Mesenchymal stem cell (in vitro differentiated cells and primary cell): ENCODE results near the gene COX4I1.

Experiments used
- DNase-seq: peaks from one replicate; pipeline ENCODE4 v3.0.0-alpha.2; 2013
- H2AFZ ChIP-seq: one replicate; pipeline ENCODE4 v1.6.1; 2013; ENCODE audit warnings: low read depth, mild to moderate bottlenecking, control low read depth, inconsistent platforms, low read length, moderate library complexity
- H2AK5ac ChIP-seq: 2 replicates; pipeline ENCODE4 v1.6.1; 2013; ENCODE audit warnings: low read length, moderate library complexity, mild to moderate bottlenecking, inconsistent platforms; ENCODE audit not compliant: severe bottlenecking
- H2BK120ac ChIP-seq: one replicate; pipeline ENCODE4 v1.6.1; 2013; ENCODE audit warnings: low read depth, mild to moderate bottlenecking, inconsistent platforms, low read length, moderate library complexity
- H2BK12ac ChIP-seq, 2 experiments: one replicate each; pipeline ENCODE4 v1.6.1; 2013; ENCODE audit warnings: inconsistent platforms in 2 of 2, low read length in 2 of 2, mild to moderate bottlenecking in 2 of 2, moderate library complexity in 2 of 2, control low read depth in 1 of 2
- H2BK15ac ChIP-seq: one replicate; pipeline ENCODE4 v1.6.1; 2013; ENCODE audit warnings: mild to moderate bottlenecking, low read depth, inconsistent platforms; ENCODE audit not compliant: poor library complexity, severe bottlenecking
- H2BK5ac ChIP-seq: 2 replicates; pipeline ENCODE4 v1.6.1; 2013; ENCODE audit warnings: low read depth, mild to moderate bottlenecking, low read length, control low read depth, inconsistent platforms; ENCODE audit not compliant: poor library complexity, severe bottlenecking
- H3K14ac ChIP-seq, 2 experiments: one replicate each; pipeline ENCODE4 v1.6.1; 2013; ENCODE audit warnings: inconsistent platforms in 2 of 2, low read length in 2 of 2, control low read depth in 1 of 2, mild to moderate bottlenecking in 1 of 2, moderate library complexity in 1 of 2
- H3K18ac ChIP-seq, 2 experiments: one replicate each; pipeline ENCODE4 v1.6.1; 2013; ENCODE audit warnings: inconsistent platforms in 2 of 2, low read length in 2 of 2, control low read depth in 1 of 2, low read depth in 1 of 2, mild to moderate bottlenecking in 1 of 2
- H3K23ac ChIP-seq, 2 experiments: one replicate each; pipeline ENCODE4 v1.6.1; 2013; ENCODE audit warnings: inconsistent platforms in 2 of 2, low read length in 2 of 2, mild to moderate bottlenecking in 2 of 2, moderate library complexity in 2 of 2, control low read depth in 1 of 2
- H3K27ac ChIP-seq: 2 replicates; pipeline ENCODE4 v1.5.1; 2013; ENCODE audit warnings: mild to moderate bottlenecking, moderate library complexity, low read length, control low read depth, inconsistent platforms; ENCODE audit not compliant: poor library complexity, severe bottlenecking
- H3K27me3 ChIP-seq, 2 experiments: 2 replicates each; pipeline versions ENCODE4 v1.6.1 to v1.7.0; 2013; ENCODE audit warnings: low read length in 2 of 2, mild to moderate bottlenecking in 2 of 2, moderate library complexity in 2 of 2, control low read depth in 1 of 2, inconsistent platforms in 1 of 2; ENCODE audit not compliant: control insufficient read depth in 1 of 2, insufficient read depth in 1 of 2
- H3K36me3 ChIP-seq, 2 experiments: 2 replicates each; pipeline versions ENCODE4 v1.6.1 to v1.7.0; 2013; ENCODE audit warnings: low read length in 2 of 2, control low read depth in 1 of 2, inconsistent platforms in 1 of 2, low read depth in 1 of 2, mild to moderate bottlenecking in 1 of 2; ENCODE audit not compliant: insufficient read depth in 2 of 2, control insufficient read depth in 1 of 2
- H3K4ac ChIP-seq, 2 experiments: one replicate each; pipeline ENCODE4 v1.6.1; 2013; ENCODE audit warnings: inconsistent platforms in 2 of 2, low read length in 2 of 2, mild to moderate bottlenecking in 2 of 2, moderate library complexity in 2 of 2, control low read depth in 1 of 2, low read depth in 1 of 2
- H3K4me1 ChIP-seq: 2 replicates; pipeline ENCODE4 v1.6.1; 2013; ENCODE audit warnings: low read depth, low read length, control low read depth; ENCODE audit not compliant: control insufficient read depth, insufficient read depth
- H3K4me2 ChIP-seq: 2 replicates; pipeline ENCODE4 v1.6.1; 2013; ENCODE audit warnings: low read length, mild to moderate bottlenecking, inconsistent platforms; ENCODE audit not compliant: poor library complexity, severe bottlenecking
- H3K4me3 ChIP-seq, 2 experiments: 2 replicates each; pipeline versions ENCODE4 v1.5.1 to v1.7.0; 2013; ENCODE audit warnings: low read length in 2 of 2, mild to moderate bottlenecking in 2 of 2, control low read depth in 1 of 2, low read depth in 1 of 2; ENCODE audit not compliant: insufficient read depth in 1 of 2
- H3K79me1 ChIP-seq: replicated peaks from 2 replicates; pipeline ENCODE4 v1.6.1; 2013; ENCODE audit warnings: mild to moderate bottlenecking, control low read depth, low read length, inconsistent platforms; ENCODE audit not compliant: poor library complexity, severe bottlenecking
- H3K9ac ChIP-seq: 2 replicates; pipeline ENCODE4 v1.7.0; 2013; ENCODE audit warnings: mild to moderate bottlenecking, low read length, moderate library complexity
- H3K9me3 ChIP-seq: 2 replicates; pipeline ENCODE4 v1.7.0; 2013; ENCODE audit warnings: mild to moderate bottlenecking, low read length; ENCODE audit not compliant: control insufficient read depth
- H4K8ac ChIP-seq: one replicate; pipeline ENCODE4 v1.6.1; 2013; ENCODE audit warnings: inconsistent platforms, mild to moderate bottlenecking, low read length, moderate library complexity
- H4K91ac ChIP-seq: one replicate; pipeline ENCODE4 v1.6.1; 2013; ENCODE audit warnings: mild to moderate bottlenecking, low read length, inconsistent platforms
- WGBS: methylation state at CpG from one replicate; pipeline ENCODE4 v1.1.7; 2013; ENCODE audit warnings: mixed read lengths; 5-methylcytosine and 5-hydroxymethylcytosine counted together

COX4I1 gene

GRCh38 chr16:85821390-85822135 lies 22.1 kb downstream of the COX4I1 start:
- Histone ChIP-seq H4K91ac (peak overlapping the region; percentile 22), H2AK5ac (no peak overlapping the region), H3K4me1 (no peaks in the 10 kb centered on the region), H2BK5ac (no peak overlapping the region), H4K8ac (no peak overlapping the region), H2BK15ac (peak overlapping the region; percentile 48), H3K9ac (no peak overlapping the region), H2BK120ac (no peak overlapping the region), H3K18ac (no peak overlapping the region), H2AFZ (no peak overlapping the region), H3K4me2 (peak overlapping the region; percentile 7), H3K9me3 (peaks cover 3% of the 10 kb centered on the region), H3K27ac (no peak overlapping the region), H3K36me3 (no peaks in the 10 kb centered on the region), H3K4me3 (no peak overlapping the region), H3K14ac (no peak overlapping the region), H2BK12ac (peak overlapping the region; percentile 8 to 59), H3K27me3 (peaks cover 22 to 39% of the 10 kb centered on the region in 2 experiments), H3K79me1 (no peaks in the 10 kb centered on the region), H3K4ac (no peak overlapping the region), H3K23ac (no peak overlapping the region)
- 12% methylated on average over 26 of the region's 27 CpGs for WGBS
- DNase-seq = peak; percentile 92

- H3K4me2 ChIP-seq = no peak overlapping the region
Observed at GRCh38 chr16:85822145-85822544, 22.6 kb downstream of the COX4I1 start.

GRCh38 chr16:85823328-85823920 lies 23.9 kb downstream of the COX4I1 start:
- Histone ChIP-seq H2BK5ac (no peak overlapping the region), H4K8ac (no peak overlapping the region), H2AK5ac (no peak overlapping the region), H3K14ac (no peak overlapping the region), H3K27ac (no peak overlapping the region), H4K91ac (no peak overlapping the region), H2BK12ac (no peak overlapping the region), H3K18ac (no peak overlapping the region), H3K9ac (no peak overlapping the region), H3K9me3 (peaks cover 3% of the 10 kb centered on the region), H3K79me1 (no peaks in the 10 kb centered on the region), H3K23ac (no peak overlapping the region), H3K36me3 (no peaks in the 10 kb centered on the region), H2BK15ac (no peak overlapping the region), H3K4me2 (no peak overlapping the region), H2BK120ac (no peak overlapping the region), H3K27me3 (peaks cover 19 to 43% of the 10 kb centered on the region in 2 experiments), H2AFZ (no peak overlapping the region), H3K4ac (no peak overlapping the region), H3K4me1 (peaks cover 1% of the 10 kb centered on the region), H3K4me3 (no peak overlapping the region)
- DNase-seq = no peak
- 89% methylated on average over 1 of the region's 1 CpG for WGBS

More at GRCh38 chr16:85822145-85822544, 22.6 kb downstream of the COX4I1 start:
- H3K18ac ChIP-seq = no peak overlapping the region
- H2AFZ ChIP-seq = no peak overlapping the region
- H3K9ac ChIP-seq = no peak overlapping the region
- H3K9me3 ChIP-seq = peaks cover 3% of the 10 kb centered on the region
- no peak overlapping the region for H3K23ac ChIP-seq
- no peaks in the 10 kb centered on the region for H3K79me1 ChIP-seq
- H4K8ac ChIP-seq = no peak overlapping the region
- no peak overlapping the region for H2BK15ac ChIP-seq
- no peak overlapping the region for H2AK5ac ChIP-seq
- H2BK12ac ChIP-seq = peak overlapping the region in 1 of 2 experiments; percentile 59
- H3K36me3 ChIP-seq = no peaks in the 10 kb centered on the region
- H3K27me3 ChIP-seq = peaks cover 22 to 43% of the 10 kb centered on the region in 2 experiments
- no peak overlapping the region for H2BK5ac ChIP-seq
- no peak overlapping the region for H3K4me3 ChIP-seq
- peaks cover 1% of the 10 kb centered on the region for H3K4me1 ChIP-seq
- H3K14ac ChIP-seq = no peak overlapping the region
- no peak overlapping the region for H2BK120ac ChIP-seq
- peak; percentile 7 for DNase-seq
- no peak overlapping the region for H3K27ac ChIP-seq
- no peak overlapping the region for H4K91ac ChIP-seq
- 92% methylated on average over 12 of the region's 12 CpGs for WGBS
- no peak overlapping the region for H3K4ac ChIP-seq
